ENCODE measurements around the gene IFI27L1. TPM values are rescaled to one million over a fixed set of nuclear protein-coding genes. Genes with fewer than 3 reads are reported as not detected.

IFI27L1 gene
- total RNA-seq, 1 donor from 2014 or later = 8.9 TPM

GRCh38 chr14:94099006-94099405 lies 17.9 kb downstream of the IFI27L1 start:
- no peaks in the 10 kb centered on the region for H3K4me1 ChIP-seq
- peaks cover 8% of the 10 kb centered on the region for H3K36me3 ChIP-seq
- no peak overlapping the region for H3K27ac ChIP-seq (replicated peaks)
- H3K9me3 ChIP-seq (replicated peaks) = no peaks in the 10 kb centered on the region
- intact Hi-C loops (cut with micrococcal nuclease) = no loop called here
- TF ChIP-seq CTCF (IDR thresholded peaks at IDR 0.05; ENCODE audit: borderline replicate concordance) = no peak
- DNase-seq = no peak
- no peak overlapping the region for H3K4me3 ChIP-seq
- H3K27me3 ChIP-seq (ENCODE audit: low read depth) = no peaks in the 10 kb centered on the region

- no peaks in the 10 kb centered on the region for H3K4me1 ChIP-seq
- intact Hi-C loops (cut with micrococcal nuclease) = no loop called here
- no peak overlapping the region for H3K4me3 ChIP-seq
- no peaks in the 10 kb centered on the region for H3K9me3 ChIP-seq (replicated peaks)
- H3K27me3 ChIP-seq (ENCODE audit: low read depth) = no peaks in the 10 kb centered on the region
- no peak for TF ChIP-seq CTCF (IDR thresholded peaks at IDR 0.05; ENCODE audit: borderline replicate concordance)
- H3K27ac ChIP-seq (replicated peaks) = no peak overlapping the region
- no peak for DNase-seq
- H3K36me3 ChIP-seq = peaks cover 8% of the 10 kb centered on the region
These were observed 19.7 kb downstream of the IFI27L1 start for GRCh38 chr14:94100847-94101246.

GRCh38 chr14:94101748-94102147 lies 20.6 kb downstream of the IFI27L1 start:
- H3K36me3 ChIP-seq = peaks cover 8% of the 10 kb centered on the region
- H3K4me1 ChIP-seq = no peaks in the 10 kb centered on the region
- H3K27me3 ChIP-seq (ENCODE audit: low read depth) = no peaks in the 10 kb centered on the region
- no peak for DNase-seq
- TF ChIP-seq CTCF (IDR thresholded peaks at IDR 0.05; ENCODE audit: borderline replicate concordance) = no peak
- intact Hi-C loops (cut with micrococcal nuclease) = no loop called here
- H3K27ac ChIP-seq (replicated peaks) = no peak overlapping the region
- H3K9me3 ChIP-seq (replicated peaks) = no peaks in the 10 kb centered on the region
- H3K4me3 ChIP-seq = no peak overlapping the region

GRCh38 chr14:94102768-94103482 lies 21.8 kb downstream of the IFI27L1 start:
- no peak overlapping the region for H3K4me3 ChIP-seq
- no peak for DNase-seq
- intact Hi-C loops (cut with micrococcal nuclease) = no loop called here

GRCh38 chr14:94103554-94104150 lies 22.5 kb downstream of the IFI27L1 start:
- Histone ChIP-seq H3K9me3 (replicated peaks) (no peaks in the 10 kb centered on the region), H3K27me3 (ENCODE audit: low read depth) (no peaks in the 10 kb centered on the region), H3K4me1 (no peaks in the 10 kb centered on the region), H3K4me3 (no peak overlapping the region), H3K36me3 (no peaks in the 10 kb centered on the region), H3K27ac (replicated peaks) (no peak overlapping the region)
- intact Hi-C loops (cut with micrococcal nuclease) = no loop called here
- DNase-seq = no peak
- TF ChIP-seq CTCF (IDR thresholded peaks at IDR 0.05; ENCODE audit: borderline replicate concordance) = no peak

More at GRCh38 chr14:94102768-94103482, 21.8 kb downstream of the IFI27L1 start:
- Histone ChIP-seq H3K27ac (replicated peaks) (no peak overlapping the region), H3K9me3 (replicated peaks) (no peaks in the 10 kb centered on the region), H3K4me1 (no peaks in the 10 kb centered on the region), H3K36me3 (no peaks in the 10 kb centered on the region), H3K27me3 (ENCODE audit: low read depth) (no peaks in the 10 kb centered on the region)
- TF ChIP-seq CTCF (IDR thresholded peaks at IDR 0.05; ENCODE audit: borderline replicate concordance) = no peak
